T1000 (cell line): ENCODE results near the gene RAB40A.
"Not testable (repeated sequence)": the region's sequence is repeated elsewhere in the genome, so short reads cannot be mapped to it uniquely, and the experiment has no call there.

Experiments used
- DNase-seq: peaks from one replicate; lab custom pipeline; 2025; ENCODE audit warnings: mixed read lengths; lab: John Stamatoyannopoulos, UW

RAB40A gene

DNA sequence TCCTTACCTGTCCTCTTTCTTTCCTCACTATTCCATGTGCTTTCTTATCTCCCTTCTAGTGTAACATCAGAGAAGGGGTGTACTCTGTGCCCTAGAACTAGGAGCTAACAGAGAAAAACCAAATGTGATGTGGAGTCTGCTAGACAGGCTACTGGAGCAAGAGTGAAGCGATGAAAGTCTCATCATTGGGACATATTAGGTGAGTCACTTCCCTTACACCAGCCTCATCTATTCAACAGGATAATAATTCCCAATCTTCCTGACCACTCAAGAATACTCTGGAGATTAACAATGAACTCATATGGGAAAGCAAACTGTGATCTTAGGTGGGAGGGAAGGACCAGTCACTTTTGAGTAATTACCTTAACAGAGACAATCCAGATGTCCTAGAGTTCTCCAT, 58.1 kb downstream of the RAB40A start:
- no peak for DNase-seq

DNA sequence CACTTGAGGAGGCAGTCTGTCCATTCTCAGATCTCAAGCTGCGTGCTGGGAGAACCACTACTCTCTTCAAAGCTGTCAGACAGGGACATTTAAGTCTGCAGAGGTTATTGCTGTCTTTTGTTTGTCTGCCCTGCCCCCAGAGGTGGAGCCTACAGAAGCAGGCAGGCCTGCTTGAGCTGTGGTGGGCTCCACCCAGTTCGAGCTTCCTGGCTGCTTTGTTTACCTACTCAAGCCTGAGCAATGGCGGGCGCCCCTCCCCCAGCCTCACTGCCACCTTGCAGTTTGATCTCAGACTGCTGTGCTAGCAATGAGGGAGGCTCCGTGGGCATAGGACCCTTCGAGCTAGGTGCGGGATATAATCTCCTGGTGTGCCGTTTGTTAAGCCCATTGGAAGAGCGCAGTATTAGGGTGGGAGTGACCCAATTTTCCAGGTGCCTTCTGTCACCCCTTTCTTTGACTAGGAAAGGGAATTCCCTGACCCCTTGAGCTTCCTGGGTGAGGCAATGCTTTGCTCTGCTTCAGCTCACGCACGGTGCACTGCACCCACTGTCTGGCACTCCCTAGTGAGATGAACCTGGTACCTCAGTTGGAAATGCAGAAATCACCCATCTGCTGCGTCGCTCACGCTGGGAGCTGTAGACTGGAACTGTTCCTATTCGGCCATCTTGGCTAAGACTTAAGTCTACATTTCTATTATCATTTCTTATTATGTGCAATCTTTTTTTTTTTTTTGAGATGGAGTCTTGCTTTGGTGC, 59.1 kb downstream of the RAB40A start:
- DNase-seq = not testable (repeated sequence)

DNA sequence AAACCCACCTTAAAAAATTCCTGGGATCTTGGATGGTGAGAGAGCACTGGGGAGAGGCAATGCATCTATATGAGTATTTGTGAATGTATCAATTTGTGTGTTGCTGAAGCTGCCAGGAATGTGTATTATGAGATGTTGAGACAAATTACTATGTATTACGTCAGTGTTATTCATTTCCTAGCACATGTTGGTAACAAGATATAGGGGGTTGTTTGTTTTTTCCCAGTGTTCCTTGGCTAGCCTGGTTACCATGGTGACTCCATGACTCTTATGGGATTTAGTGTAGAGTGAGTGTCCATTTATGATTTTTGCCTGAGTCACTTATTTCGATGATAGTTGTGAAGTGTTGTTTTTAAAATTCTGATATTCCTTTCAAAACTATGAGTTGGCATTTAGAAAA, 65.6 kb downstream of the RAB40A start:
- no peak for DNase-seq
